A673 (cell line): Measurements from ENCODE around the gene GBA2. TPM values are rescaled to one million over a fixed set of nuclear protein-coding genes. Genes with fewer than 3 reads are reported as not detected.

Source experiments
- BruUV-seq: library from RNA; stranded (reverse); fragments of 400-500 nt; replicated peaks from 2 replicates; lab custom pipeline; 2021; lab: Mats Ljungman, UMichigan
- CTCF ChIA-PET: fragments of 300-600 bp; sonication (Branson Sonifier 250); formaldehyde crosslinking; loops from one replicate; lab custom pipeline; 2022; ENCODE audit warnings: antibody characterized with exemption; lab: Charles Lee
- POLR2A ChIA-PET: fragments of 300-600 bp; sonication (Branson Sonifier 250); formaldehyde crosslinking; loops from one replicate; lab custom pipeline; 2022; ENCODE audit warnings: antibody characterized with exemption; ENCODE audit not compliant: low non-redundant PET; lab: Charles Lee
- DNase-seq: peaks from one replicate; pipeline ENCODE4 v3.0.0-alpha.2; 2015; ENCODE audit warnings: low spot score
- H3K27ac ChIP-seq: fragments of 200-600 bp; sonication (generic); 2 replicates; pipeline ENCODE4 v1.5.1; 2016; ENCODE audit warnings: mixed run types, low read depth, mild to moderate bottlenecking, mixed read lengths, antibody characterized with exemption, low read length; ENCODE audit not compliant: poor library complexity, severe bottlenecking
- H3K27me3 ChIP-seq: fragments of 200-600 bp; sonication (generic); replicated peaks from 2 replicates; pipeline ENCODE4 v1.6.1; 2017; ENCODE audit warnings: mixed run types, low read depth, mild to moderate bottlenecking, mixed read lengths, antibody characterized with exemption, low read length; ENCODE audit not compliant: insufficient read depth, poor library complexity
- H3K36me3 ChIP-seq: fragments of 200-600 bp; sonication (generic); 2 replicates; pipeline ENCODE4 v1.6.1; 2016; ENCODE audit warnings: mixed run types, mild to moderate bottlenecking, mixed read lengths, antibody characterized with exemption, low read length; ENCODE audit not compliant: insufficient read depth, poor library complexity, severe bottlenecking
- H3K4me1 ChIP-seq: fragments of 200-600 bp; sonication (generic); 2 replicates; pipeline ENCODE4 v1.6.1; 2017; ENCODE audit warnings: mixed run types, mild to moderate bottlenecking, mixed read lengths, antibody characterized with exemption, low read length; ENCODE audit not compliant: insufficient read depth, poor library complexity, severe bottlenecking
- H3K4me3 ChIP-seq: fragments of 200-600 bp; sonication (generic); 2 replicates; pipeline ENCODE4 v1.5.1; 2016; ENCODE audit warnings: low read depth, mixed run types, mild to moderate bottlenecking, mixed read lengths, low read length; ENCODE audit not compliant: poor library complexity, severe bottlenecking
- H3K9me3 ChIP-seq: fragments of 200-600 bp; sonication (generic); 2 replicates; pipeline ENCODE4 v1.6.1; 2016; ENCODE audit warnings: mixed run types, low read depth, mild to moderate bottlenecking, mixed read lengths, antibody characterized with exemption, low read length; ENCODE audit not compliant: poor library complexity, severe bottlenecking
- CTCF ChIP-seq: fragments of 300-800, 200-600 bp; sonication (generic); conservative IDR thresholded peaks from 2 replicates; pipeline ENCODE4 v1.5.1; 2017; ENCODE audit warnings: low read depth, mild to moderate bottlenecking, antibody characterized with exemption, low read length, moderate library complexity, mixed read lengths
- EZH2 ChIP-seq: fragments of 200-600 bp; sonication (generic); IDR thresholded peaks from 2 replicates; pipeline ENCODE4 v1.6.1; 2017; ENCODE audit warnings: borderline replicate concordance, low read depth, mild to moderate bottlenecking, mixed read lengths, antibody characterized with exemption, low read length; ENCODE audit not compliant: poor library complexity, severe bottlenecking
- intact Hi-C: fragments of 100-400 bp; cut with micrococcal nuclease; formaldehyde crosslinking; loops from one replicate; pipeline ENCODE4 v1.10.0; 2022; ENCODE audit not compliant: unreplicated experiment
- total RNA-seq: library from RNA; stranded (reverse); gene quantifications from 2 replicates; pipeline ENCODE4 v1.2.3, GENCODE V29; 2021

Gene GBA2
- total RNA-seq, 1 experiment from 2014 or later: 67.6 TPM

- Histone ChIP-seq H3K36me3 (peaks cover 12% of the 10 kb centered on the region), H3K4me1 (peaks cover 21% of the 10 kb centered on the region), H3K27ac (no peak overlapping the region), H3K9me3 (no peaks in the 10 kb centered on the region), H3K27me3 (no peaks in the 10 kb centered on the region), H3K4me3 (peak overlapping the region; percentile 96)
- no peak for DNase-seq
- ChIA-PET CTCF (no interaction called here), POLR2A (no interaction called here)
- intact Hi-C loops: no loop called here
- no TSS peak for BruUV-seq
- TF ChIP-seq CTCF: no peak
- no peak for TF ChIP-seq EZH2
These were observed 1.2 kb upstream of the GBA2 start for GRCh38 chr9:35750256-35750531.

- Histone ChIP-seq H3K27ac (peak overlapping the region; percentile 81), H3K36me3 (peaks cover 12% of the 10 kb centered on the region), H3K4me3 (peak overlapping the region; percentile 96), H3K9me3 (no peaks in the 10 kb centered on the region), H3K27me3 (no peaks in the 10 kb centered on the region), H3K4me1 (peaks cover 21% of the 10 kb centered on the region)
- no peak for DNase-seq
- ChIA-PET CTCF (no interaction called here), POLR2A (no interaction called here)
- TF ChIP-seq EZH2: no peak
- no peak for TF ChIP-seq CTCF
- no TSS peak for BruUV-seq
- intact Hi-C loops: no loop called here
These were observed 657 bp upstream of the GBA2 start for GRCh38 chr9:35749515-35750255.

- no peaks in the 10 kb centered on the region for H3K27me3 ChIP-seq
- intact Hi-C loops: no loop called here
These were observed 678 bp downstream of the GBA2 start for GRCh38 chr9:35748242-35748857.

More at GRCh38 chr9:35748242-35748857, 678 bp downstream of the GBA2 start:
- Histone ChIP-seq H3K9me3 (no peaks in the 10 kb centered on the region), H3K4me1 (peaks cover 21% of the 10 kb centered on the region), H3K4me3 (peak overlapping the region; percentile 96), H3K36me3 (peaks cover 23% of the 10 kb centered on the region), H3K27ac (peak overlapping the region; percentile 81)
- ChIA-PET CTCF (interaction anchor here (0.6 to 1.2 kb wide), 2 partner anchors 12 to 56 kb away, joined by 3 to 4 read pairs; no protein-coding TSS in a partner anchor), POLR2A (interaction anchor here (0.6 to 0.8 kb wide), 2 partner anchors 15 to 16 kb away, joined by 5 to 8 read pairs; partner anchors contain the start of genes CREB3 and TLN1)
- no peak for DNase-seq
- BruUV-seq: no TSS peak
- TF ChIP-seq EZH2 (no peak), CTCF (no peak)
